WTC11 (cell line): ENCODE data around the gene SLC4A8.

Experiments
- CBFB ChIP-seq: sonication (generic); formaldehyde crosslinking; IDR thresholded peaks from 2 replicates; pipeline ENCODE4 v1.8.1; 2022; ENCODE audit warnings: mild to moderate bottlenecking, low read depth, missing genetic modification reagents
- FOXJ3 ChIP-seq: sonication (generic); formaldehyde crosslinking; IDR thresholded peaks from 2 replicates; pipeline ENCODE4 v1.9.0; 2021; ENCODE audit warnings: missing genetic modification reagents, mild to moderate bottlenecking, borderline replicate concordance
- GTF2I ChIP-seq: fragments of 250-450 bp; sonication (Bioruptor Pico); conservative IDR thresholded peaks from 2 replicates; pipeline ENCODE4 v1.4.0; 2021; ENCODE audit warnings: mild to moderate bottlenecking
- TEAD4 ChIP-seq: sonication (generic); formaldehyde crosslinking; IDR thresholded peaks from 2 replicates; pipeline ENCODE4 v1.8.0; 2022; ENCODE audit warnings: mild to moderate bottlenecking, missing genetic modification reagents

- TF ChIP-seq CBFB (CRISPR knock-in tag) (no peak), GTF2I (CRISPR knock-in tag) (no peak), FOXJ3 (no peak), TEAD4 (CRISPR knock-in tag) (no peak)
These were observed 123.0 kb downstream of the SLC4A8 start for GRCh38 chr12:51547606-51548005.
